Endothelial cell of umbilical vein (primary cell): Measurements from ENCODE around the gene CCT5.

Experiments
- CTCF ChIP-seq, 2 donors: IDR thresholded peaks; 1 replicate in 1 of 2; 2 replicates in 1 of 2; pipeline ENCODE4 v1.5.1; 2011; ENCODE audit warnings: low read length in 2 of 2, mild to moderate bottlenecking in 2 of 2, moderate library complexity in 2 of 2, control low read depth in 1 of 2, inconsistent platforms in 1 of 2, low read depth in 1 of 2; ENCODE audit not compliant: insufficient read depth in 1 of 2; ENCODE audit errors: extremely low read depth in 1 of 2
- EZH2 ChIP-seq: IDR thresholded peaks from 2 replicates; pipeline ENCODE4 v1.6.1; 2012; ENCODE audit warnings: borderline replicate concordance, low read depth, mild to moderate bottlenecking, moderate library complexity, low read length, inconsistent platforms; ENCODE audit not compliant: severe bottlenecking
- FOS ChIP-seq: IDR thresholded peaks from 2 replicates; pipeline ENCODE4 v1.6.1; 2011; ENCODE audit warnings: mild to moderate bottlenecking, low read length, moderate library complexity, borderline replicate concordance; ENCODE audit not compliant: insufficient read depth
- GATA2 ChIP-seq: IDR thresholded peaks from 2 replicates; pipeline ENCODE4 v1.7.0; 2011; ENCODE audit warnings: low read depth, mild to moderate bottlenecking, moderate library complexity, mixed read lengths, low read length; ENCODE audit not compliant: insufficient read length, insufficient read depth
- JUN ChIP-seq: IDR thresholded peaks from 2 replicates; pipeline ENCODE4 v1.6.1; 2011; ENCODE audit warnings: borderline replicate concordance, low read depth; ENCODE audit not compliant: insufficient read length, insufficient read depth
- MAX ChIP-seq: IDR thresholded peaks from 2 replicates; pipeline ENCODE4 v1.6.1; 2011; ENCODE audit not compliant: insufficient read depth, insufficient read length
- MYC ChIP-seq: IDR thresholded peaks from one replicate; pipeline ENCODE4 v1.6.1; 2011; ENCODE audit warnings: mild to moderate bottlenecking, low read depth, low read length
- POLR2A ChIP-seq: IDR thresholded peaks from 2 replicates; pipeline ENCODE4 v1.6.1; 2012; ENCODE audit warnings: low read depth, mild to moderate bottlenecking, control low read depth, low read length
- POLR2AphosphoS5 ChIP-seq: IDR thresholded peaks from 2 replicates; pipeline ENCODE4 v1.6.1; 2012; ENCODE audit warnings: low read depth, mild to moderate bottlenecking, control low read depth, low read length, moderate library complexity; ENCODE audit not compliant: insufficient read depth

GRCh38 chr5:10227379-10227778, 22.7 kb upstream of the CCT5 start:
- TF ChIP-seq CTCF (IDR thresholded peaks at IDR 0.05; ENCODE audit: extremely low read depth in 1 of 2, insufficient read depth in 1 of 2, low read depth in 1 of 2, low read length in 2 of 2) (no peak), JUN (no peak), GATA2 (no peak), POLR2AphosphoS5 (no peak), POLR2A (no peak), EZH2 (no peak), MAX (no peak), FOS (no peak), MYC (no peak)
